NT2/D1 (cell line): ENCODE data around the gene ARHGAP10.

Experiments used
- SUZ12 ChIP-seq: IDR thresholded peaks from 2 replicates; pipeline ENCODE4 v1.6.1; 2011; ENCODE audit not compliant: insufficient read length, insufficient read depth; ENCODE audit errors: extremely low read depth
- YY1 ChIP-seq: IDR thresholded peaks from 2 replicates; pipeline ENCODE4 v1.6.1; 2011; ENCODE audit not compliant: insufficient read length, insufficient read depth
- ZNF274 ChIP-seq: IDR thresholded peaks from 2 replicates; pipeline ENCODE4 v1.6.1; 2011; ENCODE audit warnings: mild to moderate bottlenecking, low read depth, low read length

GRCh38 chr4:147991543-147992283 is 259.8 kb downstream of the ARHGAP10 start:
- TF ChIP-seq ZNF274, result no peak
- TF ChIP-seq SUZ12, result no peak
- no peak for TF ChIP-seq YY1
